ENCODE measurements around the gene CEP164. TPM values are rescaled to one million over a fixed set of nuclear protein-coding genes. Genes with fewer than 3 reads are reported as not detected.

CEP164 gene
- total and polyA plus RNA-seq, 9 of the 15 experiments (the other 6 are each of a cell fraction or from before 2014, with no cell fraction given) = 2.1 to 16.5 (median 10.4) TPM

- Histone ChIP-seq H3K9ac (ENCODE audit: insufficient read depth in 1 of 2, low read depth in 2 of 2, low read length in 2 of 2) (no peak overlapping the region; a peak in 1 of 4 replicates), H3K9me1 (ENCODE audit: control insufficient read depth, insufficient read depth, low read length) (no peaks in the 10 kb centered on the region), H3K79me2 (ENCODE audit: control insufficient read depth, insufficient read depth, low read length) (no peaks in the 10 kb centered on the region), H3K4me3 (no peak overlapping the region), H3K9me3 (replicated peaks; ENCODE audit: control insufficient read depth, insufficient read depth, low read depth, low read length) (no peaks in the 10 kb centered on the region), H3K4me1 (replicated peaks in 1 of 2; ENCODE audit: control insufficient read depth in 2 of 2, insufficient read depth in 2 of 2, low read length in 2 of 2) (no peaks in the 10 kb centered on the region; a peak in 1 of 5 replicates), H2AFZ (ENCODE audit: low read depth, low read length) (no peak overlapping the region), H3K4me2 (ENCODE audit: insufficient read depth, low read length) (no peak overlapping the region), H3K36me3 (ENCODE audit: control insufficient read depth, insufficient read depth, low read length) (peaks cover 9% of the 10 kb centered on the region; the same call in 1 of the 3 replicates), H3K27me3 (ENCODE audit: control insufficient read depth in 2 of 2, insufficient read depth in 2 of 2, low read length in 2 of 2) (no peaks in the 10 kb centered on the region), H4K20me1 (replicated peaks; ENCODE audit: control insufficient read depth, insufficient read depth, low read length) (no peaks in the 10 kb centered on the region), H3K27ac (ENCODE audit: extremely low read depth, low read depth, low read length) (no peak overlapping the region)
- CTCF ChIA-PET (ENCODE audit: low intra/inter-chr PET ratio) = no interaction called here
- intact Hi-C loops (cut with micrococcal nuclease) (no loop called here), in situ Hi-C loops (cut with MboI) (no loop called here)
- TF ChIP-seq MEF2D (tag; conservative IDR thresholded peaks at IDR 0.05; ENCODE audit: low read depth) (no peak), BRD9 (IDR thresholded peaks at IDR 0.05; ENCODE audit: low read depth, partially characterized antibody) (no peak), IRF9 (tag; IDR thresholded peaks at IDR 0.05) (no peak), CHCHD3 (CRISPR knock-in tag; IDR thresholded peaks at IDR 0.05) (no peak), DNMT1 (IDR thresholded peaks at IDR 0.05) (no peak)
- TF ChIP-seq, protein P1, sequence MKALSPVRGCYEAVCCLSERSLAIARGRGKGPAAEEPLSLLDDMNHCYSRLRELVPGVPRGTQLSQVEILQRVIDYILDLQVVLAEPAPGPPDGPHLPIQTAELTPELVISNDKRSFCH (CRISPR knock-in tag; IDR thresholded peaks at IDR 0.05) = no peak
- TF ChIP-seq, protein P1 (tag; IDR thresholded peaks at IDR 0.05) = no peak
- FAIRE-seq (no peak), DNase-seq (ENCODE audit: extremely low read depth in 1 of 4, low spot score in 3 of 4) (no peak), ATAC-seq (no peak)
- POLR2A ChIA-PET = no interaction called here
- WGBS (ENCODE audit: insufficient coverage, low coverage, missing lambda C conversion rate) = 52% methylated on average over 4 of the region's 4 CpGs
- BruUV-seq (replicated peaks) = no TSS peak
These were observed 67.8 kb downstream of the CEP164 start for GRCh38 chr11:117395476-117395875.
